Urinary bladder (tissue), 4 donors: ENCODE data around the gene PKD2L1. TPM values are rescaled to one million over a fixed set of nuclear protein-coding genes. Genes with fewer than 3 reads are reported as not detected.
"Not testable (repeated sequence)": the region's sequence is repeated elsewhere in the genome, so short reads cannot be mapped to it uniquely, and the experiment has no call there.

ENCODE experiments used
- DNase-seq: peaks from one replicate; pipeline ENCODE4 v3.0.0-alpha.2; 2015; ENCODE audit errors: extremely low spot score
- H3K27ac ChIP-seq: one replicate; pipeline ENCODE4 v1.5.1; 2013; ENCODE audit warnings: low read depth, mild to moderate bottlenecking, moderate library complexity
- H3K36me3 ChIP-seq: one replicate; pipeline ENCODE4 v1.6.1; 2013; ENCODE audit warnings: mild to moderate bottlenecking, moderate library complexity; ENCODE audit not compliant: insufficient read depth
- H3K4me1 ChIP-seq: one replicate; pipeline ENCODE4 v1.6.1; 2013; ENCODE audit warnings: mild to moderate bottlenecking, moderate library complexity; ENCODE audit not compliant: insufficient read depth
- H3K4me3 ChIP-seq: one replicate; pipeline ENCODE4 v1.5.1; 2013; ENCODE audit warnings: low read depth, low read length
- WGBS: extraction: QIAGEN DNeasy Blood & Tissue Kit; methylation state at CpG from one replicate; pipeline ENCODE4 v1.1.7; 2013; 5-methylcytosine and 5-hydroxymethylcytosine counted together
- polyA plus RNA-seq: library from polyadenylated mRNA; stranded (reverse); fragments of 200-250 nt; gene quantifications from one replicate; pipeline ENCODE4 v1.2.3, GENCODE V29; 2013
- total RNA-seq: library from RNA; depleted of rRNA; stranded (reverse); fragments of >200 nt; gene quantifications from one replicate; pipeline ENCODE4 v1.2.3, GENCODE V29; 2014
- donor health status: healthy with polysubstance abuse.
- donor health status: healthy.

The PKD2L1 gene
- total RNA-seq (not detected), polyA plus RNA-seq (not detected)

- no peaks in the 10 kb centered on the region for H3K4me1 ChIP-seq
- no peak within 1 kb of the TSS for H3K4me3 ChIP-seq
- no peak for DNase-seq
- no peaks in the 10 kb centered on the region for H3K36me3 ChIP-seq
- no peak within 1 kb of the TSS for H3K27ac ChIP-seq
- 47% methylated on average over 5 of the region's 5 CpGs for WGBS
These were observed at the start of gene PKD2L1 for GRCh38 chr10:100330079-100330478. PKD2L1 (minus strand) TSS chr10:100330228; CDS start chr10:100330103, 125 bp downstream.

- Histone ChIP-seq H3K27ac (no peak overlapping the region), H3K4me1 (no peaks in the 10 kb centered on the region), H3K36me3 (no peaks in the 10 kb centered on the region), H3K4me3 (no peak overlapping the region)
- DNase-seq, result no peak
- 93% methylated on average over 5 of the region's 5 CpGs for WGBS
These were observed 47.8 kb upstream of the PKD2L1 start for GRCh38 chr10:100377830-100378229.

GRCh38 chr10:100376656-100377055 is 46.6 kb upstream of the PKD2L1 start:
- not testable (repeated sequence) for H3K4me3 ChIP-seq, H3K27ac ChIP-seq, H3K36me3 ChIP-seq, DNase-seq, H3K4me1 ChIP-seq
- 74% methylated on average over 6 of the region's 6 CpGs for WGBS

GRCh38 chr10:100374677-100375353 is 44.8 kb upstream of the PKD2L1 start:
- not testable (repeated sequence) for H3K27ac ChIP-seq, H3K36me3 ChIP-seq, DNase-seq, H3K4me3 ChIP-seq, H3K4me1 ChIP-seq
- WGBS, result 80% methylated on average over 7 of the region's 7 CpGs

GRCh38 chr10:100374200-100374655 is 44.2 kb upstream of the PKD2L1 start:
- WGBS, result 13% methylated on average over 3 of the region's 3 CpGs
- H3K4me1 ChIP-seq, result peaks cover 1% of the 10 kb centered on the region
- DNase-seq, result no peak
- H3K27ac ChIP-seq, result peak overlapping the region; percentile 90
- no peaks in the 10 kb centered on the region for H3K36me3 ChIP-seq
- peak overlapping the region; percentile 20 for H3K4me3 ChIP-seq

- Histone ChIP-seq H3K4me3 (peak overlapping the region; percentile 40), H3K27ac (peak overlapping the region; percentile 90), H3K4me1 (peaks cover 1% of the 10 kb centered on the region), H3K36me3 (no peaks in the 10 kb centered on the region)
- WGBS, result under 1% methylated on average over 45 of the region's 45 CpGs
- peak; percentile 96 for DNase-seq
These were observed 43.5 kb upstream of the PKD2L1 start for GRCh38 chr10:100373298-100374199.

- DNase-seq, result no peak
- peak overlapping the region; percentile 90 for H3K27ac ChIP-seq
- WGBS, result 19% methylated on average over 16 of the region's 16 CpGs
- H3K36me3 ChIP-seq, result no peaks in the 10 kb centered on the region
- peaks cover 1% of the 10 kb centered on the region for H3K4me1 ChIP-seq
- H3K4me3 ChIP-seq, result peak overlapping the region; percentile 40
These were observed 42.6 kb upstream of the PKD2L1 start for GRCh38 chr10:100372415-100373297.

- WGBS, result 77% methylated on average over 10 of the region's 10 CpGs
- H3K4me1 ChIP-seq, result peaks cover 1% of the 10 kb centered on the region
- peak overlapping the region; percentile 91 for H3K27ac ChIP-seq
- DNase-seq, result no peak
- H3K36me3 ChIP-seq, result no peaks in the 10 kb centered on the region
- H3K4me3 ChIP-seq, result no peak overlapping the region
These were observed 41.5 kb upstream of the PKD2L1 start for GRCh38 chr10:100371482-100372027.

- H3K36me3 ChIP-seq, result no peaks in the 10 kb centered on the region
- no peak overlapping the region for H3K4me3 ChIP-seq
- DNase-seq, result peak; percentile 56
- H3K4me1 ChIP-seq, result peaks cover 1% of the 10 kb centered on the region
- H3K27ac ChIP-seq, result peak overlapping the region; percentile 91
- 35% methylated on average over 12 of the region's 12 CpGs for WGBS
These were observed 40.9 kb upstream of the PKD2L1 start for GRCh38 chr10:100370714-100371481.

GRCh38 chr10:100368721-100369120 is 38.7 kb upstream of the PKD2L1 start:
- Histone ChIP-seq H3K4me1 (peaks cover 1% of the 10 kb centered on the region), H3K36me3 (peaks cover 2% of the 10 kb centered on the region), H3K4me3 (no peak overlapping the region), H3K27ac (no peak overlapping the region)
- DNase-seq, result no peak

- peaks cover 3% of the 10 kb centered on the region for H3K36me3 ChIP-seq
- DNase-seq, result peak; percentile 50
- no peak overlapping the region for H3K4me3 ChIP-seq
- no peaks in the 10 kb centered on the region for H3K4me1 ChIP-seq
- peak overlapping the region; percentile 3 for H3K27ac ChIP-seq
- 28% methylated on average over 7 of the region's 7 CpGs for WGBS
These were observed 34.8 kb upstream of the PKD2L1 start for GRCh38 chr10:100364735-100365391.

GRCh38 chr10:100364175-100364574 is 34.1 kb upstream of the PKD2L1 start:
- H3K27ac ChIP-seq, result no peak overlapping the region
- no peaks in the 10 kb centered on the region for H3K4me1 ChIP-seq
- peaks cover 3% of the 10 kb centered on the region for H3K36me3 ChIP-seq
- no peak overlapping the region for H3K4me3 ChIP-seq
- no peak for DNase-seq
- WGBS, result 71% methylated on average over 3 of the region's 3 CpGs
